Testis (tissue), 2 donors: ENCODE measurements around the gene C5.

Experiments used
- CTCF ChIP-seq, 3 experiments: fragments of 450-650 bp in 2 of 3; fragments of 200-600 bp in 1 of 3; sonication (generic) in 1 of 3; IDR thresholded peaks; one replicate each; pipeline ENCODE4 v1.5.1; 2016 to 2019; ENCODE audit warnings: antibody characterized with exemption in 3 of 3, mild to moderate bottlenecking in 2 of 3, moderate library complexity in 1 of 3
- POLR2A ChIP-seq: fragments of 450-650 bp; IDR thresholded peaks from one replicate; pipeline ENCODE4 v1.6.1; 2017; ENCODE audit warnings: antibody characterized with exemption, mild to moderate bottlenecking, moderate library complexity

GRCh38 chr9:120909904-120910303 lies 140.2 kb downstream of the C5 start:
- TF ChIP-seq CTCF (IDR thresholded peaks at IDR 0.05) (no peak), POLR2A (no peak)
